Kidney (tissue), 14 donors: ENCODE measurements around the gene GTF3C4. TPM values are rescaled to one million over a fixed set of nuclear protein-coding genes. Genes with fewer than 3 reads are reported as not detected.

Experiments used
- DNase-seq, 5 donors: peaks; one replicate each; pipeline ENCODE4 v3.0.0-alpha.2; 2013 to 2020
- FAIRE-seq: peaks from 2 replicates; lab custom pipeline; 2012; peaks lifted over from hg19 to GRCh38; lab: Jason Lieb, UNC
- H3K27ac ChIP-seq, 2 donors: one replicate each; pipeline ENCODE4 v1.7.0; 2013; ENCODE audit warnings: low read depth in 2 of 2, low read length in 2 of 2, inconsistent platforms in 1 of 2
- H3K27me3 ChIP-seq: one replicate; pipeline ENCODE4 v1.7.1; 2013; ENCODE audit warnings: low read length, inconsistent platforms; ENCODE audit not compliant: control insufficient read depth, insufficient read depth
- H3K36me3 ChIP-seq, 3 donors: one replicate each; pipeline versions ENCODE4 v1.7.0 to v1.7.1; 2013; ENCODE audit warnings: low read length in 3 of 3, control low read depth in 1 of 3, inconsistent platforms in 1 of 3; ENCODE audit not compliant: insufficient read depth in 3 of 3, control insufficient read depth in 2 of 3
- H3K4me1 ChIP-seq, 3 donors: one replicate each; pipeline versions ENCODE4 v1.7.0 to v1.7.1; 2013; ENCODE audit warnings: low read length in 3 of 3, inconsistent platforms in 1 of 3, low read depth in 1 of 3; ENCODE audit not compliant: control insufficient read depth in 2 of 3, insufficient read depth in 2 of 3
- H3K4me3 ChIP-seq, 3 donors: one replicate each; pipeline versions ENCODE4 v1.7.0 to v1.8.1; 2013; ENCODE audit warnings: low read length in 3 of 3, control low read depth in 1 of 3, inconsistent platforms in 1 of 3
- H3K9ac ChIP-seq, 3 donors: one replicate each; pipeline versions ENCODE4 v1.7.0 to v1.7.1; 2013; ENCODE audit warnings: low read length in 3 of 3, control low read depth in 1 of 3, inconsistent platforms in 1 of 3
- H3K9me3 ChIP-seq, 3 donors: one replicate each; pipeline versions ENCODE4 v1.7.0 to v1.7.1; 2013; ENCODE audit warnings: low read length in 3 of 3, control low read depth in 1 of 3, inconsistent platforms in 1 of 3; ENCODE audit not compliant: control insufficient read depth in 2 of 3, insufficient read depth in 1 of 3
- CTCF ChIP-seq: IDR thresholded peaks from 3 replicates; pipeline ENCODE4 v1.5.1; 2012; ENCODE audit warnings: mild to moderate bottlenecking, moderate library complexity, borderline replicate concordance; ENCODE audit not compliant: insufficient read depth; ENCODE audit errors: extremely low read depth
- intact Hi-C: fragments of 100-400 bp; cut with DNase I; formaldehyde crosslinking; loops from one replicate; pipeline ENCODE4 v1.11.1; 2022
- polyA plus RNA-seq: library from polyadenylated mRNA; stranded (reverse); fragments of 350-450 nt; fragmentation: Illumina TruSeq; extraction: RNeasy Lipid Tissue Mini Kit (QIAGEN cat#74804); gene quantifications from one replicate; pipeline ENCODE4 v1.2.3, GENCODE V29; 2014; ENCODE audit warnings: low read depth, low replicate concordance; ENCODE audit not compliant: insufficient read depth
- total RNA-seq: library from RNA; stranded (reverse); fragmentation: NEBNext Ultra II Directional; extraction: Animal tissue kit (Norgen Biotek cat#: 25700); gene quantifications from one replicate; pipeline ENCODE4 v1.2.1, GENCODE V29; 2021
- donor health status: control.
- donor health status: control.
- donor health status: control.
- donor health status: control.
- donor health status: control.
- donor health status: DM: yes; HTN: yes; CAD: no.
- donor health status: Normal renal cell carcinoma (clear cell type).

Gene GTF3C4
- total and polyA plus RNA-seq, 2 donors from 2014 or later, result 3.7 to 21.0 TPM

GRCh38 chr9:132626285-132626684 lies 44.0 kb upstream of the GTF3C4 start:
- peaks cover 3 to 44% (median 17%) of the 10 kb centered on the region in 3 donors for H3K36me3 ChIP-seq
- no peak overlapping the region for H3K9ac ChIP-seq
- no peak overlapping the region for H3K27ac ChIP-seq
- FAIRE-seq (no peak), DNase-seq (no peak)
- no peak for TF ChIP-seq CTCF
- no peaks in the 10 kb centered on the region for H3K9me3 ChIP-seq
- no peak overlapping the region for H3K4me3 ChIP-seq
- intact Hi-C loops, result no loop called here
- H3K4me1 ChIP-seq, result no peaks in the 10 kb centered on the region
- H3K27me3 ChIP-seq, result no peaks in the 10 kb centered on the region

GRCh38 chr9:132627106-132627505 lies 43.2 kb upstream of the GTF3C4 start:
- Histone ChIP-seq H3K36me3 (peaks cover 3 to 43% (median 17%) of the 10 kb centered on the region in 3 donors), H3K9ac (no peak overlapping the region)
- no peak for FAIRE-seq

GRCh38 chr9:132627594-132627993 lies 42.7 kb upstream of the GTF3C4 start:
- no peak for DNase-seq
- no peak for TF ChIP-seq CTCF
- Histone ChIP-seq H3K9me3 (no peaks in the 10 kb centered on the region), H3K27me3 (no peaks in the 10 kb centered on the region), H3K36me3 (peaks cover 3 to 38% (median 14%) of the 10 kb centered on the region in 3 donors), H3K4me1 (no peaks in the 10 kb centered on the region), H3K27ac (no peak overlapping the region), H3K9ac (no peak overlapping the region), H3K4me3 (no peak overlapping the region)
- intact Hi-C loops, result no loop called here
- no peak for FAIRE-seq

More at GRCh38 chr9:132627106-132627505, 43.2 kb upstream of the GTF3C4 start:
- peak in 1 of 5 donors; percentile 31 for DNase-seq
- no peaks in the 10 kb centered on the region for H3K4me1 ChIP-seq
- no peaks in the 10 kb centered on the region for H3K27me3 ChIP-seq
- intact Hi-C loops, result no loop called here
- H3K9me3 ChIP-seq, result no peaks in the 10 kb centered on the region
- H3K27ac ChIP-seq, result no peak overlapping the region
- TF ChIP-seq CTCF, result no peak
- no peak overlapping the region for H3K4me3 ChIP-seq

- Histone ChIP-seq H3K36me3 (peaks cover 3 to 38% (median 16%) of the 10 kb centered on the region in 3 donors), H3K9me3 (no peaks in the 10 kb centered on the region), H3K9ac (no peak overlapping the region), H3K4me1 (no peaks in the 10 kb centered on the region), H3K27ac (no peak overlapping the region), H3K4me3 (no peak overlapping the region), H3K27me3 (no peaks in the 10 kb centered on the region)
- intact Hi-C loops, result no loop called here
- DNase-seq (no peak), FAIRE-seq (no peak)
- no peak for TF ChIP-seq CTCF
These were observed 41.5 kb upstream of the GTF3C4 start for GRCh38 chr9:132628746-132629145.
